IPS-18c (cell line): ENCODE results near the gene PCDH9.

Experiments used
- H3K4me3 ChIP-seq: 2 replicates; pipeline ENCODE4 v1.7.0; 2013; ENCODE audit warnings: low read depth, mild to moderate bottlenecking, low read length, moderate library complexity; ENCODE audit not compliant: insufficient read depth
- H3K9me3 ChIP-seq: one replicate; pipeline ENCODE4 v1.6.1; 2013; ENCODE audit warnings: mild to moderate bottlenecking, low read length, moderate library complexity; ENCODE audit not compliant: control insufficient read depth, insufficient read depth

Gene PCDH9

GRCh38 chr13:67229481-67230403 is at the start of gene PCDH9:
TSS of gene PCDH9 (minus strand) at chr13:67230336. CDS start at chr13:67228440, 1,896 bp downstream.
- peak within 1 kb of the TSS; percentile 83 for H3K4me3 ChIP-seq
- H3K9me3 ChIP-seq, result no peaks in the 10 kb centered on the region

- H3K4me3 ChIP-seq, result no peak overlapping the region
- peaks cover 4% of the 10 kb centered on the region for H3K9me3 ChIP-seq
Observed at GRCh38 chr13:67278235-67278634, 48.1 kb upstream of the PCDH9 start.

- Histone ChIP-seq H3K4me3 (no peak overlapping the region), H3K9me3 (peaks cover 4% of the 10 kb centered on the region)
Observed at GRCh38 chr13:67277581-67277980, 47.4 kb upstream of the PCDH9 start.

GRCh38 chr13:67275351-67275960 is 45.3 kb upstream of the PCDH9 start:
- H3K4me3 ChIP-seq, result no peak overlapping the region
- peaks cover 4% of the 10 kb centered on the region for H3K9me3 ChIP-seq

GRCh38 chr13:67273001-67273400 is 42.9 kb upstream of the PCDH9 start:
- H3K9me3 ChIP-seq, result no peaks in the 10 kb centered on the region
- no peak overlapping the region for H3K4me3 ChIP-seq

GRCh38 chr13:67267136-67267535 is 37.0 kb upstream of the PCDH9 start:
- H3K4me3 ChIP-seq, result no peak overlapping the region
- no peaks in the 10 kb centered on the region for H3K9me3 ChIP-seq

GRCh38 chr13:67259208-67259607 is 29.1 kb upstream of the PCDH9 start:
- H3K4me3 ChIP-seq, result no peak overlapping the region

GRCh38 chr13:67258482-67258881 is 28.3 kb upstream of the PCDH9 start:
- H3K9me3 ChIP-seq, result no peaks in the 10 kb centered on the region

More at GRCh38 chr13:67259208-67259607, 29.1 kb upstream of the PCDH9 start:
- no peaks in the 10 kb centered on the region for H3K9me3 ChIP-seq

GRCh38 chr13:67238861-67239260 is 8.7 kb upstream of the PCDH9 start:
- Histone ChIP-seq H3K4me3 (no peak overlapping the region), H3K9me3 (no peaks in the 10 kb centered on the region)

More at GRCh38 chr13:67258482-67258881, 28.3 kb upstream of the PCDH9 start:
- no peak overlapping the region for H3K4me3 ChIP-seq

- H3K9me3 ChIP-seq, result no peaks in the 10 kb centered on the region
- no peak overlapping the region for H3K4me3 ChIP-seq
Observed at GRCh38 chr13:67238277-67238859, 8.2 kb upstream of the PCDH9 start.

GRCh38 chr13:67235265-67235664 is 5.1 kb upstream of the PCDH9 start:
- H3K9me3 ChIP-seq, result no peaks in the 10 kb centered on the region
- H3K4me3 ChIP-seq, result no peak overlapping the region

GRCh38 chr13:67232384-67232783 is 2.2 kb upstream of the PCDH9 start:
- no peaks in the 10 kb centered on the region for H3K9me3 ChIP-seq
- H3K4me3 ChIP-seq, result no peak overlapping the region

- Histone ChIP-seq H3K9me3 (no peaks in the 10 kb centered on the region), H3K4me3 (peak overlapping the region; percentile 83)
Observed at GRCh38 chr13:67231289-67232000, 1.3 kb upstream of the PCDH9 start.

- Histone ChIP-seq H3K9me3 (no peaks in the 10 kb centered on the region), H3K4me3 (peak overlapping the region; percentile 83)
Observed at GRCh38 chr13:67230404-67231288, 510 bp upstream of the PCDH9 start.

GRCh38 chr13:67228916-67229315 is 1.2 kb downstream of the PCDH9 start:
- Histone ChIP-seq H3K4me3 (peak overlapping the region; percentile 2; the same call in 1 of the 2 replicates), H3K9me3 (no peaks in the 10 kb centered on the region)

- H3K4me3 ChIP-seq, result no peak overlapping the region
Observed at GRCh38 chr13:67228031-67228430, 2.1 kb downstream of the PCDH9 start.

More at GRCh38 chr13:67228031-67228430, 2.1 kb downstream of the PCDH9 start:
- no peaks in the 10 kb centered on the region for H3K9me3 ChIP-seq
